PC-9 (cell line): ENCODE results near the gene ASTN2. TPM values are rescaled to one million over a fixed set of nuclear protein-coding genes. Genes with fewer than 3 reads are reported as not detected.
A peak's percentile ranks its signal among the peaks of the same experiment; 100 is the strongest.

Source experiments
- BruUV-seq: library from RNA; stranded (reverse); fragments of 400-500 nt; replicated peaks from 2 replicates; lab custom pipeline; 2021; lab: Mats Ljungman, UMichigan
- CTCF ChIA-PET: fragments of 300-600 bp; sonication (Branson Sonifier 250); formaldehyde crosslinking; loops from one replicate; lab custom pipeline; 2022; ENCODE audit warnings: antibody characterized with exemption; lab: Charles Lee
- POLR2A ChIA-PET: fragments of 300-600 bp; sonication (Branson Sonifier 250); formaldehyde crosslinking; loops from one replicate; lab custom pipeline; 2022; ENCODE audit warnings: antibody characterized with exemption; ENCODE audit not compliant: unreplicated experiment; lab: Charles Lee
- DNase-seq, 2 experiments: peaks; one replicate each; pipeline versions ENCODE4 v3.0.0 to v3.0.0-alpha.2; 2015 to 2022; ENCODE audit warnings: mixed read lengths in 1 of 2
- H2AFZ ChIP-seq: fragments of 200-600 bp; sonication (generic); 2 replicates; pipeline ENCODE4 v1.8.1; 2017; ENCODE audit warnings: antibody characterized with exemption
- H3F3A ChIP-seq: fragments of 200-600 bp; sonication (generic); 2 replicates; pipeline ENCODE4 v1.8.1; 2017; ENCODE audit warnings: antibody characterized with exemption, mild to moderate bottlenecking, low read depth; ENCODE audit not compliant: insufficient read depth
- H3K27ac ChIP-seq: fragments of 200-600 bp; sonication (generic); 2 replicates; pipeline ENCODE4 v1.6.1; 2016; ENCODE audit warnings: mixed run types
- H3K27me3 ChIP-seq: fragments of 200-600 bp; sonication (generic); 2 replicates; pipeline ENCODE4 v1.6.1; 2016; ENCODE audit warnings: low read depth, mixed run types; ENCODE audit not compliant: insufficient read depth
- H3K36me3 ChIP-seq: fragments of 200-600 bp; sonication (generic); 2 replicates; pipeline ENCODE4 v1.6.1; 2016; ENCODE audit warnings: low read depth, mixed run types
- H3K4me1 ChIP-seq: fragments of 200-600 bp; sonication (generic); replicated peaks from 2 replicates; pipeline ENCODE4 v1.6.1; 2016; ENCODE audit warnings: mixed run types; ENCODE audit not compliant: insufficient read depth
- H3K4me2 ChIP-seq: fragments of 200-600 bp; sonication (generic); 2 replicates; pipeline ENCODE4 v1.6.1; 2017; ENCODE audit warnings: mixed run types
- H3K4me3 ChIP-seq: fragments of 200-600 bp; sonication (generic); 2 replicates; pipeline ENCODE4 v1.6.1; 2016; ENCODE audit warnings: mixed run types
- H3K79me2 ChIP-seq: fragments of 200-600 bp; sonication (generic); 2 replicates; pipeline ENCODE4 v1.6.1; 2017; ENCODE audit warnings: low read depth, mixed run types
- H3K9me2 ChIP-seq: fragments of 200-600 bp; sonication (generic); 2 replicates; pipeline ENCODE4 v1.8.1; 2017; ENCODE audit warnings: mild to moderate bottlenecking; ENCODE audit not compliant: insufficient read depth
- H3K9me3 ChIP-seq: fragments of 200-600 bp; sonication (generic); 2 replicates; pipeline ENCODE4 v1.8.1; 2016; ENCODE audit warnings: low read depth; ENCODE audit not compliant: insufficient read depth
- H4K20me1 ChIP-seq: fragments of 200-600 bp; sonication (generic); 2 replicates; pipeline ENCODE4 v1.8.1; 2017; ENCODE audit not compliant: insufficient read depth
- CTCF ChIP-seq: fragments of 200-600 bp; sonication (generic); conservative IDR thresholded peaks from 2 replicates; pipeline ENCODE4 v1.6.1; 2017; ENCODE audit warnings: mixed run types, antibody characterized with exemption, mild to moderate bottlenecking, moderate library complexity
- EZH2 ChIP-seq: fragments of 200-600 bp; sonication (generic); IDR thresholded peaks from 2 replicates; pipeline ENCODE4 v1.8.0; 2017; ENCODE audit warnings: antibody characterized with exemption, low read depth
- intact Hi-C: fragments of 100-400 bp; cut with micrococcal nuclease; formaldehyde crosslinking; loops from one replicate; pipeline ENCODE4 v1.10.0; 2022; ENCODE audit not compliant: unreplicated experiment
- total RNA-seq: library from RNA; stranded (reverse); gene quantifications from 2 replicates; pipeline ENCODE4 v1.2.3, GENCODE V29; 2021

Gene ASTN2
- total RNA-seq, 1 experiment from 2014 or later: 6.2 TPM

GRCh38 chr9:116452227-116452626, 962.6 kb downstream of the ASTN2 start:
- Histone ChIP-seq H3K4me2 (no peak overlapping the region), H4K20me1 (no peaks in the 10 kb centered on the region), H3K9me2 (no peaks in the 10 kb centered on the region), H3K79me2 (no peaks in the 10 kb centered on the region), H3K36me3 (no peaks in the 10 kb centered on the region), H2AFZ (no peak overlapping the region), H3K27ac (no peak overlapping the region), H3F3A (no peaks in the 10 kb centered on the region), H3K27me3 (no peaks in the 10 kb centered on the region), H3K4me3 (no peak overlapping the region), H3K9me3 (no peaks in the 10 kb centered on the region; the same call in 1 of the 2 replicates), H3K4me1 (no peaks in the 10 kb centered on the region)
- POLR2A ChIA-PET: no interaction called here
- CTCF ChIA-PET: no interaction called here
- TF ChIP-seq CTCF (no peak), EZH2 (no peak)
- DNase-seq: no peak
- no TSS peak for BruUV-seq
- intact Hi-C loops: no loop called here

- Histone ChIP-seq H3K4me3 (no peak overlapping the region), H4K20me1 (no peaks in the 10 kb centered on the region), H3K9me2 (no peaks in the 10 kb centered on the region), H3K9me3 (no peaks in the 10 kb centered on the region), H3K27me3 (no peaks in the 10 kb centered on the region), H3F3A (no peaks in the 10 kb centered on the region), H3K4me1 (no peaks in the 10 kb centered on the region), H3K27ac (no peak overlapping the region), H3K36me3 (no peaks in the 10 kb centered on the region), H3K4me2 (no peak overlapping the region), H3K79me2 (no peaks in the 10 kb centered on the region), H2AFZ (no peak overlapping the region)
- POLR2A ChIA-PET: no interaction called here
- DNase-seq: no peak
- no TSS peak for BruUV-seq
- intact Hi-C loops: no loop called here
- CTCF ChIA-PET: no interaction called here
- TF ChIP-seq CTCF: no peak
- no peak for TF ChIP-seq EZH2
Observed at GRCh38 chr9:116451500-116452115, 963.2 kb downstream of the ASTN2 start.

- H3K79me2 ChIP-seq: no peaks in the 10 kb centered on the region
- H3K9me2 ChIP-seq: no peaks in the 10 kb centered on the region
- H2AFZ ChIP-seq: no peak overlapping the region
- H3K36me3 ChIP-seq: no peaks in the 10 kb centered on the region
- no peak overlapping the region for H3K27ac ChIP-seq
- no peaks in the 10 kb centered on the region for H4K20me1 ChIP-seq
- no peaks in the 10 kb centered on the region for H3K9me3 ChIP-seq
- intact Hi-C loops: no loop called here
- no peak overlapping the region for H3K4me2 ChIP-seq
- no peaks in the 10 kb centered on the region for H3F3A ChIP-seq
- POLR2A ChIA-PET: no interaction called here
- BruUV-seq: no TSS peak
- no peaks in the 10 kb centered on the region for H3K27me3 ChIP-seq
- CTCF ChIA-PET: no interaction called here
- TF ChIP-seq EZH2 (no peak), CTCF (no peak)
- peak in 1 of 2 experiments; percentile 40 for DNase-seq
- no peaks in the 10 kb centered on the region for H3K4me1 ChIP-seq
- H3K4me3 ChIP-seq: no peak overlapping the region
Observed at GRCh38 chr9:116450378-116451139, 964.3 kb downstream of the ASTN2 start.
